ENCODE results near the gene ZBTB33.

ZBTB33 gene

GRCh38 chrX:120306630-120307029, 56.0 kb downstream of the ZBTB33 start:
- no peak for DNase-seq
